Central memory CD4-positive, alpha-beta T cell (primary cell): ENCODE results near the gene TTF1.
A peak's percentile ranks its signal among the peaks of the same experiment; 100 is the strongest.

ENCODE experiments used
- DNase-seq: peaks from one replicate; pipeline ENCODE4 v3.0.0; 2022
- total RNA-seq, 3 experiments: gene quantifications; one replicate each; lab custom pipeline; 2026; lab: John Stamatoyannopoulos, UW

The TTF1 gene, protein sequence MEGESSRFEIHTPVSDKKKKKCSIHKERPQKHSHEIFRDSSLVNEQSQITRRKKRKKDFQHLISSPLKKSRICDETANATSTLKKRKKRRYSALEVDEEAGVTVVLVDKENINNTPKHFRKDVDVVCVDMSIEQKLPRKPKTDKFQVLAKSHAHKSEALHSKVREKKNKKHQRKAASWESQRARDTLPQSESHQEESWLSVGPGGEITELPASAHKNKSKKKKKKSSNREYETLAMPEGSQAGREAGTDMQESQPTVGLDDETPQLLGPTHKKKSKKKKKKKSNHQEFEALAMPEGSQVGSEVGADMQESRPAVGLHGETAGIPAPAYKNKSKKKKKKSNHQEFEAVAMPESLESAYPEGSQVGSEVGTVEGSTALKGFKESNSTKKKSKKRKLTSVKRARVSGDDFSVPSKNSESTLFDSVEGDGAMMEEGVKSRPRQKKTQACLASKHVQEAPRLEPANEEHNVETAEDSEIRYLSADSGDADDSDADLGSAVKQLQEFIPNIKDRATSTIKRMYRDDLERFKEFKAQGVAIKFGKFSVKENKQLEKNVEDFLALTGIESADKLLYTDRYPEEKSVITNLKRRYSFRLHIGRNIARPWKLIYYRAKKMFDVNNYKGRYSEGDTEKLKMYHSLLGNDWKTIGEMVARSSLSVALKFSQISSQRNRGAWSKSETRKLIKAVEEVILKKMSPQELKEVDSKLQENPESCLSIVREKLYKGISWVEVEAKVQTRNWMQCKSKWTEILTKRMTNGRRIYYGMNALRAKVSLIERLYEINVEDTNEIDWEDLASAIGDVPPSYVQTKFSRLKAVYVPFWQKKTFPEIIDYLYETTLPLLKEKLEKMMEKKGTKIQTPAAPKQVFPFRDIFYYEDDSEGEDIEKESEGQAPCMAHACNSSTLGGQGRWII
- 25.1 to 46.0 (median 34.9) reads per million in 3 experiments for total RNA-seq

- peak; percentile 94 for DNase-seq
Measured at GRCh38 chr9:132406554-132407122, at the start of gene TTF1. TSS of gene TTF1 (minus strand) at chr9:132406840. CDS start at chr9:132402821, 4,019 bp downstream.

DNA sequence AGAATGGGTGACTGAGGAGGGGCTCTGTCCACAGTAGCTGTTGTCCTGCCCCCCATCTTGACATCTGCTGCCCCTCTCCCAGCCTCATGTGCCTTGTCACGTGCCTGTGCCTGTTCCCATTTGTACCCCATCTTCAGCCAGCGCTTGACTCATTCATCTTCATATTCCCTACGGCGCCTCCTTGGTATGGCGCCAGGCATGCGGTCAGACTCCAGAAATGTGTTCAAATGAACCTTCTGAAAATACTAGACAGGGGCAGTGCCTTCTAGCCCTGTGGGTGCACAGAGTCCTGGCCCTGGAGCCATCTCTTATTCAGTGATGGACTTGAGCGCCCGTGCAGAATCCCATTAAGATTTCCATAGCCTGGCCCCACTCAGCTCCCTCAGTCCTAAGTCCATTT, 49.6 kb upstream of the TTF1 start:
- no peak for DNase-seq

- peak; percentile 5 for DNase-seq
Measured at GRCh38 chr9:132451276-132451675, 44.6 kb upstream of the TTF1 start.

- no peak for DNase-seq
Measured at GRCh38 chr9:132447902-132448301, 41.3 kb upstream of the TTF1 start.

DNA sequence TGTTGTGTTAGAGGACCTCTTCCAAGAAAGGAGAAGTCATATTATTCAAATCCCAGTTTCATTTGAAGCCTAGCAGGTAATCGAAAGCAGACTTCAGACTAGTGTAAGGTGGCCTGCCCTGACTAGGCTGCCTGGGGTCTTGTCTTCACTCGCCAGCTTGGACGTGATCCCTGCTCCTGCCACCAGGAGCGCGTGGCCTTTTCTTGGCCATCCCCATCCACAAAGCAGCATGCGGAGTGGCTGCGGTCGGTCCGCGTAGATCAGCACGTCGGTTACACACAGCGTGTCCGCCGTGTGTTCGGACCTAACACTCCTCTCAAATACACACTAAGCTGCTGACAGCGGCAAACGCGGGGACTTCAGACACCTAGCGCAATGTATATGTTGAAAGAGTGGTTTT, 40.7 kb upstream of the TTF1 start:
- no peak for DNase-seq

DNA sequence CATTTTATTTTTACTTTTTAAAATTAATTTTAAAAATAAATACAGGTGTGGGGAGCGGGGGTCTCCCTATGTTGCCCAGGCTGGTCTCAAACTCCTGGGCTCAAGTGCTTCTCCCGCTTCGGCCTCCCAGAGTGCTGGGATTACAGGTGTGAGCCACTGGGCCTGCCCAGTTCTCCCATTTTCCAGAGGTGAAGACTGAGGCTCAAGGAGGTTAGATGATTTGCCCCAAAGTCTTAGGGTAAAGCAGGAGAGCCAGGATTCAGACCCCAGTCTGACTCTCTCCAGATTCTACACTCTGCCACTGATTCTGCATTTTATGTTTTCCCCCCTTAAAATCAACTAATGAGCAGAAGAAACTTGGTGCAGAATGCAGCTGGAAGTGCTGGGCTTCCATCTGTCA, 40.2 kb upstream of the TTF1 start:
- no peak for DNase-seq

- DNase-seq = no peak
Measured at GRCh38 chr9:132443951-132444607, 37.4 kb upstream of the TTF1 start.

- DNase-seq = no peak
Measured at GRCh38 chr9:132441404-132441803, 34.8 kb upstream of the TTF1 start.

DNA sequence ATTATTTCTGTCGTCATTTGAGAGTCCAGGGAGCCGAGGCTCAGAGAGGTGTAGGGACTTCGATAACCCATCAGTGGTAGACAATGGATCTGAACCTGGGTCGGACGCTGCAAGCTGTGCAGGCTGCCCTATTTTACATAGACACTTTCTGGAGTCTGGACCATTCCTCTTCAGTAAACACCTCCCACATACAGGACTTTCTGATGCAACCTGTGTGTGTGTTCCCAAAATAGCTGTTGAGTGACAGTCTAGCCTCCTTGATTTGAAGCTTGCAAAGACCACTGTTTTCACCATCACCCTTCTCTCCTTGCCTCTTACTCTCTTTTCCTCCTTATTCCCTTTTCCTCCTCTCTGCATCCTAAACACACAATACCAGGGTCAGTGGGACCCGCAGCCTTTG, 34.1 kb upstream of the TTF1 start:
- no peak for DNase-seq

- DNase-seq = no peak
Measured at GRCh38 chr9:132439153-132439552, 32.5 kb upstream of the TTF1 start.

- no peak for DNase-seq
Measured at GRCh38 chr9:132434881-132435280, 28.2 kb upstream of the TTF1 start.

DNA sequence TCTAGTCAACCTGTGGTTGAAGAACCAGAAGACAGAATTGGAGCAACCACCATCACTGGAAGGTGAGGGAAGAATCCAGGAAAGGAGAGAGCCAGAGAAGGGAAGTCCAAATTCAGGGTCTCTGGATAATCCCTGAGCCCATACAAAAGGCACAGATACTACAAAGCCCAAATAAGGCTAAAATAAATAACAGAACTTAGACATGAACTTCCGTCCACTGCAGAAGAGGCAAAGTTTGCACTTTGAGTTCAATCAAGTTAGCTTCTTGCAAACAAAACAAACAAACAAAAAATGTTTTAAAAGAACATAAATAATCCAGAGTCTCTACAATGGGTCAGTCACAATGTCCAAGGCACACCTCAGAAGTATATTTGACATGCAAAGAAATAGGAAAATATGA, 24.4 kb upstream of the TTF1 start:
- no peak for DNase-seq

GRCh38 chr9:132426639-132427414, 20.2 kb upstream of the TTF1 start:
- no peak for DNase-seq

- DNase-seq = no peak
Measured at GRCh38 chr9:132425675-132426062, 19.0 kb upstream of the TTF1 start.

- no peak for DNase-seq
Measured at GRCh38 chr9:132424857-132425674, 18.4 kb upstream of the TTF1 start.

DNA sequence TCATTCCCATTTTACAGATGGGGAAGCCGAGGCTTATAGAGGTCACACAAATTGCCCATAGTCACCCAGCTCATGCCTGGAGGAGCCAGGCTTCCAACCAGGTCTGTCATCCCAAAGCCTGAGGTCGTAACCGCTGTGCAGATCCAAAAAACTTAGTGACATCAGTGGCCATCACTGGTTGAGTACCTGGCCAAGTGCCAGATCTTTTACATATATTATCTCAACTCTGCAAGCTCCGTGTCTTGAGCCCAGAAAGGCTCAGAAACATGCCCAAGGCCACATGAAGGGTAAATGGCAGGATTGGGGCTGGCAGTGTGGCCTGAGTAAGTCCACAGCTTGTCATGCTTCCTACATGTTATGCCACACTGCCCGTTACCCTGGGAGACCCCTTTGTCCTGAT, 16.9 kb upstream of the TTF1 start:
- DNase-seq = no peak

- DNase-seq = no peak
Measured at GRCh38 chr9:132422574-132422973, 15.9 kb upstream of the TTF1 start.

- DNase-seq = no peak
Measured at GRCh38 chr9:132418726-132419363, 12.2 kb upstream of the TTF1 start.

- no peak for DNase-seq
Measured at GRCh38 chr9:132415181-132415580, 8.5 kb upstream of the TTF1 start.

DNA sequence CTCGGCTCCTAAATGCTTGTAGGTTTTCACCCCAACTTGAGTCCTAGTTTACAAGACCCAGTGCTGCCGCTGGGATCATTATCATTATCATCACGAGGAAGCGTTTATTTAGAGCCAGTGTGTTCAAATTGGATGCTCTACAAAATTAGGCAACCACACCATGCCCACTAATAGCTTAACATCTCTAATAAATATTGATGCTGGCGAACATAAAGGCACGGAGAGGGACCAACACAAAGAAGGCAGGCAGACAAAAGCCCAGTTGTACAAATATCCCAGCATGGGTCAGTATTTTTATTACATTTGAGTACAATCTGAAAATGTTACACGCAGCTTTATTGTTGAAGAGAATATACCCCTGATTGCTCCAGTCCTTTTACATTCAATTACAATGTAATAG, 8.1 kb upstream of the TTF1 start:
- DNase-seq = no peak

- no peak for DNase-seq
Measured at GRCh38 chr9:132413926-132414325, 7.3 kb upstream of the TTF1 start.
